ENCODE measurements around the gene MEIKIN. TPM values are rescaled to one million over a fixed set of nuclear protein-coding genes. Genes with fewer than 3 reads are reported as not detected.

The MEIKIN gene
- total RNA-seq, 1 experiment from 2014 or later, result not detected

DNA sequence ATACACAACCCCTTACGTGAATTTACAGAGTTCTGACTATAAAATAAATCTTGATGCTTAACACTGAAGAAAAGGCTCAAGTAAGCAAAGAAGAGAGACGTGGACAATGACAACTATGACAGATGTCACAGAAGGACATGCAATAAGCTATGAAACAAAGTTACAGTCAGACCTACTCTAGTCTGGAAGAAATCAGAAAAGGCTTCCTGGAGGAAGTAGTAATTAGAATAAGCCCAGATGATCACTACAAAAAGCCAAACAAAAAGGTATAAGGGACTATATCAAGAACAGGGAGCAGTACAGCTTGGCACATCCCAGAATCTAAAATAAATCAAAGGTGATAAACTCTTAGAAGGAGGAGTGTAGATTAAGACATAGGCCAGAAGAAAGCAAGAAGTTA lies 154.9 kb downstream of the MEIKIN start:
- Histone ChIP-seq H3K9me2 (replicated peaks; ENCODE audit: low read length) (no peaks in the 10 kb centered on the region), H3K27me3 (ENCODE audit: low read length) (no peaks in the 10 kb centered on the region), H4K20me1 (ENCODE audit: low read length) (peaks cover 16% of the 10 kb centered on the region; the same call in 1 of the 2 replicates), H2AFZ (ENCODE audit: low read length) (no peak overlapping the region), H3K4me1 (ENCODE audit: insufficient read depth, low read length) (peaks cover 10% of the 10 kb centered on the region), H3K9me3 (ENCODE audit: low read length) (no peaks in the 10 kb centered on the region), H3K36me3 (ENCODE audit: low read depth, low read length) (no peaks in the 10 kb centered on the region), H3K79me2 (ENCODE audit: low read length) (peaks cover 94% of the 10 kb centered on the region), H3K9ac (ENCODE audit: low read length) (no peak overlapping the region), H3K27ac (ENCODE audit: low read length) (no peak overlapping the region), H3K4me2 (ENCODE audit: low read length) (no peak overlapping the region), H3K4me3 (ENCODE audit: low read length) (no peak overlapping the region), H3F3A (ENCODE audit: low read length, unreplicated experiment) (no peaks in the 10 kb centered on the region)
- intact Hi-C loops (cut with micrococcal nuclease), result loop anchor here (10.0 kb wide), 1 partner anchor 106 kb away; no protein-coding TSS in a partner anchor
- TF ChIP-seq CTCF (conservative IDR thresholded peaks at IDR 0.05; ENCODE audit: low read depth, low read length) (no peak), EZH2 (IDR thresholded peaks at IDR 0.05; ENCODE audit: low read length, unreplicated experiment) (no peak), EZH2phosphoT487 (IDR thresholded peaks at IDR 0.05; ENCODE audit: borderline replicate concordance, low read length) (no peak)
- ChIA-PET CTCF (no interaction called here), POLR2A (ENCODE audit: unreplicated experiment) (no interaction called here)
- BruUV-seq (replicated peaks), result no TSS peak
- ATAC-seq (no peak), DNase-seq (no peak)

DNA sequence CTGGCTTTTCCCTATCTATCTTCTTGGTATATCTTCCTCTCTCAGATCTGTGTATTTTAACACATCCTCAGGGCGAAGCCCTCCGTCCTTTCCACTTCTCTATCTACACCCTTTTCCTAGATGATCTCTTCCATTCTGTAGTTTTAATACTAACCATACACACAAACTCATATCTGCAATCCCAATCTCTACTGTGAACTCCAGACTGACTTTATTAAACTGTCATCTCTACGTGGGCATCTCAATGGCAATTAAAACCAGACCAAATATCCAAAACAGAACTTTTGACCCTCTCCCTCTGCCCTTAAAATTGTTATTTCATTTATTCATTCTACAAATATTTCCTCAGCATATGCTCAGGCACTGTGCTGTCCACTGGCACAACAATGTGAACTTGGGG lies 155.7 kb downstream of the MEIKIN start:
- no peak for ATAC-seq

More for the DNA sequence above, 155.7 kb downstream of the MEIKIN start:
- Histone ChIP-seq H3K4me1 (ENCODE audit: insufficient read depth, low read length) (peaks cover 6% of the 10 kb centered on the region), H4K20me1 (ENCODE audit: low read length) (peaks cover 11% of the 10 kb centered on the region; the same call in 1 of the 2 replicates), H3K9ac (ENCODE audit: low read length) (no peak overlapping the region), H3K4me2 (ENCODE audit: low read length) (no peak overlapping the region), H3K27me3 (ENCODE audit: low read length) (no peaks in the 10 kb centered on the region), H3K4me3 (ENCODE audit: low read length) (no peak overlapping the region), H3F3A (ENCODE audit: low read length, unreplicated experiment) (no peaks in the 10 kb centered on the region), H2AFZ (ENCODE audit: low read length) (no peak overlapping the region), H3K36me3 (ENCODE audit: low read depth, low read length) (no peaks in the 10 kb centered on the region), H3K9me2 (replicated peaks; ENCODE audit: low read length) (no peaks in the 10 kb centered on the region), H3K9me3 (ENCODE audit: low read length) (no peaks in the 10 kb centered on the region), H3K79me2 (ENCODE audit: low read length) (peaks cover 90% of the 10 kb centered on the region), H3K27ac (ENCODE audit: low read length) (no peak overlapping the region)
- CTCF ChIA-PET, result no interaction called here
- TF ChIP-seq CTCF (conservative IDR thresholded peaks at IDR 0.05; ENCODE audit: low read depth, low read length), result no peak
- no peak for TF ChIP-seq EZH2phosphoT487 (IDR thresholded peaks at IDR 0.05; ENCODE audit: borderline replicate concordance, low read length)
- TF ChIP-seq EZH2 (IDR thresholded peaks at IDR 0.05; ENCODE audit: low read length, unreplicated experiment), result no peak
- intact Hi-C loops (cut with micrococcal nuclease), result loop anchor here (10.0 kb wide), 1 partner anchor 105 kb away; no protein-coding TSS in a partner anchor
- BruUV-seq (replicated peaks), result no TSS peak
- DNase-seq, result no peak
- POLR2A ChIA-PET (ENCODE audit: unreplicated experiment), result no interaction called here
